Daoy (cell line): ENCODE results near the gene PDIA6. TPM values are rescaled to one million over a fixed set of nuclear protein-coding genes. Genes with fewer than 3 reads are reported as not detected.
"Not testable (repeated sequence)": the region's sequence is repeated elsewhere in the genome, so short reads cannot be mapped to it uniquely, and the experiment has no call there.

Experiments
- DNase-seq: peaks from one replicate; pipeline ENCODE4 v3.0.0-alpha.2; 2015; ENCODE audit warnings: low read depth
- total RNA-seq: library from RNA; depleted of rRNA; stranded (reverse); fragments of >200 nt; shearing (Covaris generic); gene quantifications from 2 replicates; pipeline ENCODE4 v1.2.3, GENCODE V29; 2014

Gene PDIA6
- total RNA-seq, 1 experiment from 2014 or later, result 381 TPM

DNA sequence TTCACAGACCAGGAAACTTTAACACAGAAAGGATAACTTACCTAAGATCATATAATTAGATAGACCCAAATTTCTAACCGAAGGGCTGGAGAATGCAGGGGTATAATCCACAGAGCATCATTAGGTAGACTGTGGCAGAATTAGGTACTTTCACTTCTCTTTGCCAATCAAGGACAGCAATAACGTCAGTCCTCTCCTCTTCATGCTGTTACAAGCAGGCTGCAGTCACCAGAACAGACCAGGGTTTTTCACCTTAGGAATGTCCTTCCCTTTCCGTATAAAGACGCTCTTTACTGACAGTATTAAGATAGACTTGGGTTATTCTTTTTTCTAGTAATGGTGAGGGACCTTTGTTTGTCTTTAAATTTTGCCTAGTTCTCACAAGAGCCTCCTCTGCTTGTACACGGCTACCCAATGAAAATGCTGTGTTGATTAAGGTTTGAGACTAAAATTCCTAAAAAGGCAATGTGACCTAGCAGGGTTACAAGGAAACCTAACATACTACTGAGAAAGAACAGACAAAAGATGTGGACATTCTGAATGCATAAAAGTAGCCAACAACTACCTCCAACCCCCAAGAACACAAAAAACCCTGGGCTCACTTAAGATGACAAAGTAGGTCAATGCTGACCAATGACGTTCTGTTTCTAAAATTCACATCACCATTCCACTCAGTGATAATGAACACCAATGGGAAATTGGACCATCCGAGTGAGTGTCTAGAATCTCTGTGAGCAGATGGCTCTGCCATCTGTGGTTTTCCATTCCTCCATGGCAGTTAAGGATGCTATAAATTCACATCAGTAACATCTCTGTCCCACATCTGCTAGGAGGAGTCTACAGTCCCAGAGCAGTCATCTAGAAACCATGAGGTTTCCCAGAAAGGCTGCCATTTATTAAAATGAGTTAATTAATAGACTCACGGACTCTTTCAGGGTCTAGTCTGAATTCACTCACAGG, 2.1 kb downstream of the PDIA6 start:
- DNase-seq, result no peak

DNA sequence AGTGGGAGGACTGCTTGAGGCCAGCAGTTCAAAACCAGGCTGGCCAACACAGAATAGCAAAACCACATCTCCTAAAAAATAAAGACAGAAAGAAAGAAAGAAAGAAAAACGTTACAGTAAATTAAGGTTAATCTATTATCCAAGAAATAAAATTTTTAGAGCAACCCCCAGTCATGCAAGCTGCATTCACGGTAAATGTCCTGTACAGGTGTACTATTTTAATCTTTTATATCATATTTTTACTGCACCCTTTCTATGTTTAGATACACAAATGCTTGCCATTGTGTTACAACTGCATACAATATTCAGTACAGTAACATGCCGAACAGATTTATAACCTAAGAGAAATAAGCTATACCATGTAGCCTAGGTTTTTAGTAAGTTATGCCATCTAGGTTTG, 6.0 kb downstream of the PDIA6 start:
- no peak for DNase-seq

DNA sequence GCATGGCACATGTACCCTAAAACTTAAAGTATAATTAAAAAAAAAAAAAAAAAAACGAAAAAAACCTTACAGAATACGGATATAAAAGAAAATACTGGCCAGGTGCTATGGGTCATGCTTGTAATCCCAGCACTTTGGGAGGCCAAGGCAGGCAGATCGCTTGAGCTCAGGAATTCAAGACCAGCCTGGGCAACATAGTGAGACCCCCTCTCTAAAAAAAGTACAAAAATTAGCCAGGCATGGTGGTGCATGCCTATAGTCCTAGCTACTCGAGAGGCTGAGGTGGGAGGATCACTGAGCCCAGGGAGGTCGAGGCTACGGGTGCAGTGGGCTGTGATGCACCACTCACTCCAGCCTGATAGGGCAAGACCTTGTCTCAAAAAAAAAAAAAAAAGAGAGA, 6.6 kb downstream of the PDIA6 start:
- not testable (repeated sequence) for DNase-seq

DNA sequence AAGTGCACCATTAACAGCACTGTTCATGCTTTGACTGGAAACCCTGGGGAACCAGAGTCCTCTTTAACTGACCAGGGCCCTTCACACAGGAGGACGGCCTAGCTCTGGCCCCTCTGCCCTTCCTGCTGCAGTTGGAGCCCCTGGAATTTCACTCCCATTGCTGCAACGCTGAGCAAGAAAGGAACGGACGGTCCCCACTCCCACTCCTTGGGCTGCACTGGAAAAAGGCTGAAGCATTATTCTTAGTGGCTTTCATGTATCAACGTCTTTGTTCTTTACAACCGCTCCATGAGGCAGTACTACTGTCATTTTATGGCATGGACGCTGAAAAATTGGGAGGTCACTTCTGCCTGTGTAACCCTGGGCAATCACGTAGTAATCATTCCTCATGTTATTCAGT, 9.9 kb downstream of the PDIA6 start:
- DNase-seq, result no peak

DNA sequence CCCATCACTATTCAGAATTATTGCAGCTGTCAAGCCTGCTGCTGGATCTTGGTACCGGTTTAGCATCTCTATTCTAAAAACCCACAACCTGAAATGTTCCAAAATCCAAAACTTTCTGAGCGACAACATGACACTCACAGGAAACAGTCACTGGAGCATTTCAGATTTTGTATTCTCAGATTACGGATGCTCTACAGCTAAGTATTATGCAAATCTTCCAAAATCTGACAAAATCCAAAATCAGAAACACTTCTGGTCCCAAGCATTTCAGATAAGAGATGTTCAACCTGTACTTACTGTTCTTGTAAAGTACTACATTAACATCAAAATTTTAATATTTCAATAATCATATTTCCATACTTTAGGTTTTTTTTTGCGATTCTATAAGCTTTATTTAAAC, 12.4 kb downstream of the PDIA6 start:
- DNase-seq, result no peak

DNA sequence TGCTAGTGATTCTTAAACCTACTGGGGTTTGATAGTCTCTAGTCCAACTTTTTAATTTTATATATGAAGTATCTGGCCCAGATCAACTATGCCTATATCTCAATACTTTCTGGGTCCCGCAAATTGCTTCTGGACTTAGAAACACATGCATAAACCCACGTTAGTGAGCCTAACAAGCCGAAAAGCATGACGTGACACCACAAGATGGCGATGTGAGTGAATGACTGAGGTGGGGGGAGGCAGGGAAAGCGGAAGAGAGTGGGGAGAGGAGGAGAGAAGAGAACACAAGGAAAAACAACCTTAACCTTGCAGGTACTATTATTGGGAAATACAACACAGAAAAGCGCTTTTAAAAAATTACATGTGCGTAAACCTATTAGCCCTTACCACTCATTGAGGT, 13.8 kb downstream of the PDIA6 start:
- no peak for DNase-seq

DNA sequence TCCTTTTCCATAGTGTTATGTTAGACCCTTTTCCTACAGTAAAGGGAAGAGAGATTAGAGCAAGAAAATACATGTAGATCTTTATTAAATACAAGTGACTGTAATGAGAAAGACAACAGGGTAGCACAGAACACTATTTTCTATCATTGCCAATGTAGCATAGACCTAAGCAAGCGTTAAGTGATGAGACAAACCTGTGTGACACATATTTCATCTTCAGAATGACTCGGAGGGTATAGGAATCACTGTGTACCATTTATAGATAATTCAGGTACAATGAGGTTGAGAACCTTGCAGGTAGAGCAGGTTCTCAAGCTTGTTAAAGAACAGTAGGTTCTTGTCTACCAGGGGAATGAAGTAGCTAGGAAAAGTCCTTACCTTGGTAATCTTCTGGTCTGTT, 15.9 kb downstream of the PDIA6 start:
- DNase-seq, result no peak

DNA sequence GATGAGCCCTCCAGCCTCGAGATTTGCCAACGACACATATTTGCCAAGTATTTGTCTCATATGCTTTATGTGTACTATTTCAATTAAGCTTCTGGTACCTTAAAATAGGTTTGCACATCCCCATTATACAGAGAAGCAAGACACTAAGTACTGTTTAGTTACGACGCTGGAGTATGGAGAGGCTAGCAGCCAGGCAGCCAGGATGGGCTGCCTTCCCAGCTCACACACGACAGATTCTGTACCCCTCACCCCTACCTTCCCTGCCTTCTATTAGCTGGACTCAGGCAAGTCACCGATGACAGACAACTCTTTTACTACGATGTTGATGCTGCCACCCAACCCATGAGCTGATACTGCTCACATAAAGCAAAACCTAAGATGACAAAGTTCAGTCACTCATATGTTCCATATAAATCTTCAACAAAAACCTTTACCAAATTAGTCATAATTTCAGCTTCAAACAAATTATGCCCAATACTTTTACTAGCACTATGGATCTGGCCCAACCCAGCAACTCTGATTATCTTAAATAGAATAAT, 17.0 kb downstream of the PDIA6 start:
- no peak for DNase-seq

DNA sequence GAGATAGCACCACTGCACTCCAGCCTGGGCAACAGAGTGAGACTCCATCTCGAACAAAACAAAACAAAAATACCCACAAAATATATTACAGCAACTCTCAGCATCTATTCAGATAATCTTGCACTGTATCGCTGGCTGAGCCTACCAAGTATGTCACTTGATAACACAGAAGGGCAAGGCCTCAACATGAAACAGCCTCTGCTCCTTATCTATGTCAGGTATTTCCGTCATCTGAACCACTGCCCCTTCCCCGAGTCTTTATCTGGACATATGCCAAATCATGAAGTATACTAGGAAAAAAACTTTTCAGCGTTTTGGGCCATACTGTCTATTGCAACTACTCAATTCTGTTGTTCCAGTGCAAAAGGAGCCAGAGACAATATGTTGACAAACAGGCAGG, 17.7 kb downstream of the PDIA6 start:
- no peak for DNase-seq

DNA sequence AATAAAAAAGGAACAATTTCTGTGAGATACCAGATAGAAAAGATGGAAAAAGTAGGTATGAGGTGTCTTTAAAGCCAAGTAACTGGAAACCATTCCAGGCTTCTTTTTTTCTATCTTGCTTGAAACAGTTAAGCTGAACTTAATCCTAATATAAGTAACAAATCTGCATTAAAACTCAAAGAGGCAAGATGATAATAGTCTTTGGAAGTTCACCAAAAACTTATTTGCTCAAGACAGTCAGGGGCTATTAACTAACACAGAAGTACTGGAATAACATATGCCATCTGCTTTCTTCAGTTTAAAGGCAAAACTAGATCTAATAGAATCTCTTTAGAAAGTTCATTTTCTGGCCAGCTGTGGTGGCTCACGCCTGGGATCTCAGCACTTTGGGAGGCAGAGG, 18.8 kb downstream of the PDIA6 start:
- no peak for DNase-seq

DNA sequence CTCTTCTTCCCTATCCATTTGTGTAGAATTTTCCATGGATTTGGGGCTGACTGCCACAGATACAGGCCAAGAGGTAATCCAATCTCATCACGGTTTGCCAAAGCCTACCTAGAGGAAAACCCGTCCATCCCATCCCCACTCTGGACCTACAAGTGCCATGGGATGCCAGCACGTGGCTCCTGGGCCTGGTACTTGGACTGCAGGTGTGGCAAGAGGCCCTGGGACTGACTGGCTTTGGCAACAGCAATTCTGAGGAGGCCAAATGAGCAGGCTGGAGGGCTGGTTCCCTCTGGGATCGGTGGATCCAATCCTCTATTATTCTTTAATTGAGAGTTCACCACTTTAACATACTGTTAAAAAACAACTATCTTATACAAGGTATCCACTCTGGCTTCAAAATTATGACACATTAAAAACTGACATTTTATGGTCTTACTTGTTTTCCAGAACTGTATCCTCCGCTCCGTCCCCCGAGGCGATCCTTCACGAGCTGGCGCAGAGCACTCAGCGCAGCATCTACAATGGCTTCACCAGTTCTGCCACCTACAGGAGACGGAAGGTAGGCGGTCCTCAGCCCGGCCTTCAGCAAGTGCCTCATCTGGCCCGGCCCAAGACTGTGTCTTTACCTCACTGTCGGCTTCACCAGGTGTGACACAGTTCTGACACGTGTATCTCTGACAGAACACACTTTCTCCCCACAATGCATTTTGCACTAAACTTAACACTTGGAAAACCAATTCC, 19.8 kb downstream of the PDIA6 start:
- no peak for DNase-seq

DNA sequence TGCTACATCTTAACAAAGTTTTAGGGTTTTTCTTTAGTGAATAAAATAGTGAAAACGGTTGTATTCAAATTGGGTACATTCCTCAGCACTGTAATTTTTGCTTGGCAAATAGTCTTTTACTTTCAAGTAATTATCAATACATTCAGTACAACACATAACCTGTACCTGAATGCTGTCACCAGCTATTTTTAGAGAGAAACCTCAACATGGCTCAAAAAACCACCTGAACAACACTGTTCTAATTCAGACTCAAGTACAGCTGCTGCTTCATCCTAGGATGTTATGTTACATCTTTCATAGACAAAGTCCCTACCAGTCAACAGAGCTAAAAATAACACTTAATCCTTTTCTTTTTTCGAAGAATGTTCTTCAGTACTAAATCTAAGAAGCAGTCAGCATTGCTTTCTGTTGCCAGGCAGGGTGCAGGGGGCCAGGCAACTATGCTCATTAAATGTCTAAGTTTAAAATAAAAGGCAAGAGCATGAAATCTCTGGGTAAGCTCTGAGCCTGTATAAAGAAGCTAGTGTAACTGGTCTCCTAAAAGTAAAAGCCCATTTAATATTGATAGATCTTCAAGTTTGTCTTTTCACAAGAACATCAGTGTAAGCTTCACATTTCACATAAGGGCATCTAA, 20.5 kb downstream of the PDIA6 start:
- DNase-seq, result no peak

DNA sequence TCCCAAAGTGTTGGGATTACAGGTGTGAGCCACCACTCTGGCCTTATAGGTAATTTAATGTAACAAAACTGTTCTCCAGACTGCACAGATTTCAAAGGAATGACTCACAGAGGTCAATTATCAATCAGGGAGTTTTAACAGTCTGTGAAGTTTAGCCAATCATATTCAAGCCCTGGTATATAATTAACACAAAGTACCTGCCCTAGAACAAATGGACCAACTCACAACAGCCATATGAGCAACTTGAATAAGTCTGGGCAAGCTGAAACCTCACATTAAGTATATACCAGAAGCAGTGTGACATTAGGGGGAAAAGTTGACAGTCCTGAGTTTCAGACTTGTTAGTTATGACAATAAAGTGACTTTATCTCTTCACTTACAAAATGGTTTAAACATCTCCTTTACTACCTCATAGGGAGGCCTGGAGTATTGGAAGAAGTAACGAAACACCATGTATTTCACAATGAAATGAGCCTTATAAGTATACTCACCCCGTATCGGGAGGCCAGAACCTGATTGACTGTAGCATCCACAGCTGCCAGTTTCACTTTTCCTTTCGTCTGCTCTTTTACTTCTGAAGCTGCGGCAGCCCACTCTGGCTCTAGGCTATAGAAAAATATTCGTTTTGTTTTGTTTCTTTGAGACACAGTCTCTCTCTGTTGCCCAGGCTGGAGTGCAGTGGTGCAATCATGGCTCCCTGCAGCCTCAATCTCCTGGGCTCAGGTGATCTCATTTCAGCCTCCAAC, 22.2 kb downstream of the PDIA6 start:
- no peak for DNase-seq

DNA sequence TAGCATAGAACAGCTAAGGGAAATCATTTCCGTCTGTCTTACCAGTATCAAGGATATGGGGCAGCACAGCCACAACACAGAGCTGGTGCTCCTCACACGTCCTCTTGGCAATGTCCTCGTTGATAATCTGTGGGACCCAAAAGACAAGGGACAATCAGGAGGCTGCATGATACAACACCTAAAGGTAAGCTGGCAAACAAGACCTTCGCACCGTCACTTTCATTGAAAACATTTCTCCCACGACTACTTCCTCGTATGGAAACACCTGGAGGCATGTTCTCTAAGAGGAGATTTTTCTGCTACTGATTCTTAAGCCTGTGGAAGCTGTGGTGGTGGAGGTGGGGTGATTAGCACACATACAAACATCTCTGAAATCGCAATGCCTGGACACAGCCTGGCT, 23.7 kb downstream of the PDIA6 start:
- DNase-seq, result no peak

DNA sequence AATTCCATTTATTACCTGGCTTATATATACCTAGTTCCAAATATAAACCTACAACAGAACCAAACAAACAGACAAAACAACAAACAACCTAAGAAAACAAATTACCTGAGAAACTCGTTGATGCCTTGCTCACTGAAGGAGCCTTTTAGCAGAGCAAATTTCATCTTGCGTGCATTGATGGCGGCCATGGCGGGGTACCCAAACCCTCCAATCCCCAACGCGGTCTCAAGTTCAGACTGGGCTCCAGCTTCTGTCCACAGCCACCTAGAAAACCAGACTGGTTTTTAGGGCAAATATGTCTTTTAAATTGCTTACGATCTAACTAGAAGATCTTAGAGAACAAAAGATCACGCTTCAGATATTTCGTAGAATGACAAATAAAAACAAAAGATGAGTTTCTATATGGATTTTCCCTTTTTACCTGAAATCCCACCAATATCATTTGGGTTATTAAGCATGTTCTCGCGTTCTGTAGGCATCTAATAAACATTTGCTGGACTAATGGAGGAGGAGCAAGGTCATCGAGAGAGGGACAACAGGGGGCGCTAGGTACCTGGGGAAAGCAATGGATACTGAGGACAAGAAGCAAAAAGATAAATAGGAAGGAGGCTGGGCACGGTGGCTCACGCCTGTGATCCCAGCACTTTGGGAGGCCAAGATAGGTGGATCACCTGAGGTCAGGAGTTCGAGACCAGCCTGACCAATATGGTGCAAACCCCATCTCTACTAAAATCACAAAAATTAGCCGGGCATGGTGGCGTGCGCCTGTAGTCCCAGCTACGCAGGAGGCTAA, 25.2 kb downstream of the PDIA6 start:
- no peak for DNase-seq

DNA sequence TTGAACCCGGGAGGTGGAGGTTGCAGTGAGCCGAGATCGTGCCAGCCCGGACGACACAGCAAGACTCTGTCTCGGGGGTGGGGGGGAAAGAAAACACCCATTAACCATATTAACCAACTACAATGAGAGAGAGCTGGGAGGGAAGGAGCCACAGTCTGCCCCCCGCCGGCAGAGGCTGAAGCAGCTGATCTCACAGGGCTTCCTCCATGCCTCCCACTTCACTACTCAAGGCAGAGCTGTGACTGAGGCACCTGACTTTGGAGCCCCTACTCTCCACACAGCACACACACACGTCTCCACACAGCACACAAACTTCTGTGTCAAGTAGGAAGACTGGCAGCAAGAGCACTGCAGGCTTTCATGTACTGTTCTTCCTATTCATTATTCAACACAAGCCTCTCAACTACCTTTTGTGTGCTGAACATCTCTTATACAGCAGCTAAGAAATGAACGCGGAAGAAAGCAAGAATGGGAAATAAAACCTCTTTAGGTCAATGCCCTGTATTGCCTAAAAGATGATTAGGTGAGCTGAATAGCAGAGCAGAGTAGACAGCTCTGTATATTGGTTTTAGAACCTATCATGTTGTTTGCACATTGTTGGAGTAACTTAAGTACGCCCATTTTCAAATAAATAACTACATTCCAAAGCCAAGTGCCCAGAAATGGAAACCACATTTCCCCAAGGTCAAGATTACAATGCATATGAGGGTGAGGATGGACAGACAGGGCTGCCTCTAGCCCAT, 26.2 kb downstream of the PDIA6 start:
- DNase-seq, result no peak

DNA sequence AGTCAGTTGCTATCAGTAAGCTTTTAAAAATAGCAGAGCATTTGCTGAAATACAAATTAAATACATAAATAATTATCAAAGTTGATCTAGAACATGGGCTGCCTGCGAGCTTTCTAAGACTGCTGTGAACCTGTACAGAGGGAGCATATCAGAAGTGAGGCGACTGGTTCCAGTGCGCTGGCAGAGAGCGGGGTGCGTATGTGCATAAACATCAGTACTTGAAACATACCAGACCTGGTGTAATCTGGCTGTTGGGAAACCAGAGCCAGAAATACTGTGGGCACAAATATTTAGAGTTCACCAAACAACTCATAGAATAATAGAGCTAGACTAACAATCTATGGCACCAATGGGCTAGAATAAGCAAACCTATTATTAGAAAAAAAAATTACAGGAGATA, 27.3 kb downstream of the PDIA6 start:
- no peak for DNase-seq

DNA sequence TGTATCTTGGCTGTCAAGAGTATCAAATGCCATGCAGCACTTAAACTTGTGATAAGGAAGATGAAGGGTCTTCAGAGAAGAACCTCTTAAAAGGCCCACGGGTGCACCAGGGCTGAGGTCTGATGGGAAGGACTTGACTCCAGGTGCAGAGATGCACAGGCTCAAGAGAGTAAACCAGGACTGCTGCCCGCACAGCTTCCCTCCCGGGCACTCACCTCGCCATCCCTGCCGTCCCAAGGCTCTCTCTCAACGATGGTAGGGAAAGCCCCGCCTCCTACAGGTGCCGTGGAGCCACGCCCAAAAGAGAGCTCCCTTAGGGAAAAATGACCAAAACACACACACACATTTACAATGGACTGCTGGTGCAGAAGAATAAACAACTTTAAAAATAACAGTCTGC, 27.9 kb downstream of the PDIA6 start:
- DNase-seq, result no peak

DNA sequence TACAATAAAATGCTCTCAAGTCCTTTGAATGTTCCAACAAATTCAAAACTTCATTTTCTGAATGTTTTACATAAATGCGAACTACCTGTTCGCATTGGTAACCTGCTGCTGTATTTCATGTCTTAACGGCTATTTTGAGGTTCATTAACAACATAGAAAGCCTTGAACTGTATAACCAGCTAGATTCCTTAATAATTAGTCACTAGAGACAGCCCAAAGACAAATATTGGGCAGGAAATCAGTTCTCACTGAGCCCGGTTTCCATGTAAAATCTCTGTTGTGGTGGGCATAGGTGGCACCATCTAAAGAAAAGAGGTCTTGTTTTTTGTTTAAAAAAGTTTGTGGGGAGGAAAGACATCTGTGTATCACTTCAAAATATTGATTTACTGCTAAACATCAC, 29.2 kb downstream of the PDIA6 start:
- no peak for DNase-seq

DNA sequence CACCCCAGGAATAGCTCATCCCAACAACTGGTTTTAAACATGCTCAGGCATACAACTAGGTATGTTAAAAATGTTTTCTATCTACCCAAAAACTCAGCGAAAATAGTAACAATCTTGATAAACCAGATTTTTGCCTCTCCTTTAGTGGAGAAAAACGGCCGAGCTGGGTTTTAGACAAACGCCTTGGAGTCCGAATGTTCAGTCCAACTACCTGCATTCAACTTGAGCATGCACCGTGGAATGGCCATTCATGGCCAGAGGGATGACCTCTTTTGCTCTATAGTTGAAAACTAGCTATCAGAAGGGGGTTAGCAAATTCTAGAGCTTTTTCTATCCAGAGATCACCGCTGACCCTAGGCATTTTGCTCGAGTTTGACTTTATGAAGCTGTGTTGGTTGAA, 30.8 kb downstream of the PDIA6 start:
- no peak for DNase-seq
